Measurements from ENCODE around the gene UPK1A.
A peak's percentile ranks its signal among the peaks of the same experiment; 100 is the strongest.
"Not testable (repeated sequence)": the region's sequence is repeated elsewhere in the genome, so short reads cannot be mapped to it uniquely, and the experiment has no call there.

UPK1A gene

GRCh38 chr19:35718345-35719041, 52.2 kb downstream of the UPK1A start:
- DNase-seq (ENCODE audit: low spot score), result peak; percentile 49

GRCh38 chr19:35719402-35720162, 53.3 kb downstream of the UPK1A start:
- no peak for DNase-seq (ENCODE audit: low spot score)

GRCh38 chr19:35720163-35720524, 53.8 kb downstream of the UPK1A start:
- DNase-seq (ENCODE audit: low spot score), result no peak

GRCh38 chr19:35720648-35721047, 54.3 kb downstream of the UPK1A start:
- DNase-seq (ENCODE audit: low spot score), result no peak

- DNase-seq (ENCODE audit: low spot score), result no peak
Measured at GRCh38 chr19:35721374-35721773, 55.1 kb downstream of the UPK1A start.

GRCh38 chr19:35722461-35722860, 56.1 kb downstream of the UPK1A start:
- no peak for DNase-seq (ENCODE audit: low spot score)

- DNase-seq (ENCODE audit: low spot score), result no peak
Measured at GRCh38 chr19:35722897-35723296, 56.6 kb downstream of the UPK1A start.

GRCh38 chr19:35723671-35724070, 57.4 kb downstream of the UPK1A start:
- DNase-seq (ENCODE audit: low spot score), result no peak

- not testable (repeated sequence) for DNase-seq (ENCODE audit: low spot score)
Measured at GRCh38 chr19:35724132-35724531, 57.8 kb downstream of the UPK1A start.

- no peak for DNase-seq (ENCODE audit: low spot score)
Measured at GRCh38 chr19:35724560-35724959, 58.2 kb downstream of the UPK1A start.

GRCh38 chr19:35725216-35725861, 59.0 kb downstream of the UPK1A start:
- no peak for DNase-seq (ENCODE audit: low spot score)

GRCh38 chr19:35727053-35727955, 61.0 kb downstream of the UPK1A start:
- DNase-seq (ENCODE audit: low spot score), result no peak

Measured in activated CD4-positive, alpha-beta T cell treated with anti-CD3 and anti-CD28 coated beads, Interleukin-2, Interleukin-4, amounts not matched to agents 100 ng/mL and 50 ng/mL, durations not matched to agents 16 hours and 8 hours (primary cell).